B cell (primary cell): ENCODE measurements around the gene RSL24D1. TPM values are rescaled to one million over a fixed set of nuclear protein-coding genes. Genes with fewer than 3 reads are reported as not detected.
A peak's percentile ranks its signal among the peaks of the same experiment; 100 is the strongest.

ENCODE experiments used
- ATAC-seq: fragments of 200-7000 bp; cut with Tn5 transposase; one replicate; pipeline ENCODE4 v1.10.0; 2021; ENCODE audit warnings: low read depth, mild to moderate bottlenecking, moderate number of reproducible peaks, moderate library complexity
- CTCF ChIA-PET: fragments of 350-600 bp; sonication (Branson Sonifier 250); formaldehyde crosslinking; loops from one replicate; lab custom pipeline; 2021; ENCODE audit warnings: antibody characterized with exemption, inconsistent platforms; lab: Charles Lee
- POLR2A ChIA-PET: fragments of 350-600 bp; sonication (Branson Sonifier 250); formaldehyde crosslinking; loops from one replicate; lab custom pipeline; 2021; ENCODE audit warnings: antibody characterized with exemption; lab: Charles Lee
- DNase-seq: peaks from one replicate; pipeline ENCODE4 v3.0.0; 2013
- H2AFZ ChIP-seq: 2 replicates; pipeline ENCODE4 v1.6.1; 2012; ENCODE audit warnings: mild to moderate bottlenecking, low read depth, low read length; ENCODE audit not compliant: insufficient read depth, poor library complexity, severe bottlenecking
- H3K27ac ChIP-seq, 2 donors: 1 replicate in 1 of 2; 2 replicates in 1 of 2; pipeline ENCODE4 v1.5.1; 2012 to 2013; ENCODE audit warnings: low read length in 2 of 2, mild to moderate bottlenecking in 2 of 2, moderate library complexity in 1 of 2
- H3K27me3 ChIP-seq, 4 experiments: fragments of 200-600 bp in 1 of 4; sonication (generic) in 1 of 4; replicated peaks in 1 of 4; 1 replicate in 2 of 4; 2 replicates in 2 of 4; pipeline versions ENCODE4 v1.6.1 to v1.7.0; 2013 to 2016; ENCODE audit warnings: low read length in 3 of 4, mild to moderate bottlenecking in 2 of 4, mixed read lengths in 1 of 4, moderate library complexity in 1 of 4; ENCODE audit not compliant: insufficient read depth in 4 of 4, control insufficient read depth in 3 of 4; ENCODE audit errors: control extremely low read depth in 1 of 4
- H3K36me3 ChIP-seq, 2 experiments: replicated peaks in 1 of 2; 1 replicate in 1 of 2; 2 replicates in 1 of 2; pipeline versions ENCODE4 v1.6.1 to v1.7.1; 2013; ENCODE audit warnings: low read length in 1 of 2; ENCODE audit not compliant: insufficient read depth in 2 of 2, control insufficient read depth in 1 of 2; ENCODE audit errors: control extremely low read depth in 1 of 2, extremely low read depth in 1 of 2
- H3K4me1 ChIP-seq, 2 donors: fragments of 200-600 bp in 1 of 2; sonication (generic) in 1 of 2; 1 replicate in 1 of 2; 2 replicates in 1 of 2; pipeline versions ENCODE4 v1.5.1 to v1.6.1; 2013 to 2017; ENCODE audit warnings: low read length in 2 of 2; ENCODE audit not compliant: control insufficient read depth in 2 of 2, insufficient read depth in 2 of 2
- H3K4me2 ChIP-seq: replicated peaks from 2 replicates; pipeline ENCODE3; 2012; ENCODE audit warnings: mild to moderate bottlenecking, low read depth, low read length; ENCODE audit not compliant: poor library complexity, severe bottlenecking
- H3K4me3 ChIP-seq, 5 experiments: fragments of 200-600 bp in 1 of 5; sonication (generic) in 1 of 5; 1 replicate in 3 of 5; 2 replicates in 2 of 5; pipeline versions ENCODE4 v1.5.1 to v1.7.0; 2011 to 2016; ENCODE audit warnings: low read length in 4 of 5, mild to moderate bottlenecking in 4 of 5, low read depth in 2 of 5, control low read depth in 1 of 5, moderate library complexity in 1 of 5; ENCODE audit not compliant: insufficient read depth in 1 of 5; ENCODE audit errors: control extremely low read depth in 1 of 5, extremely low read depth in 1 of 5
- H3K79me2 ChIP-seq: fragments of 200-600 bp; sonication (generic); one replicate; pipeline ENCODE4 v1.6.0; 2016; ENCODE audit warnings: low read length; ENCODE audit not compliant: control insufficient read depth, insufficient read depth
- H3K9ac ChIP-seq: fragments of 200-600 bp; sonication (generic); 2 replicates; pipeline ENCODE4 v1.6.1; 2017; ENCODE audit warnings: mild to moderate bottlenecking, low read length, moderate library complexity
- H3K9me3 ChIP-seq, 3 donors: one replicate each; pipeline versions ENCODE4 v1.6.1 to v1.7.1; 2013; ENCODE audit warnings: low read length in 2 of 3; ENCODE audit not compliant: control insufficient read depth in 2 of 3, insufficient read depth in 1 of 3; ENCODE audit errors: control extremely low read depth in 1 of 3
- H4K20me1 ChIP-seq: 2 replicates; pipeline ENCODE4 v1.6.0; 2012; ENCODE audit warnings: mild to moderate bottlenecking, low read length; ENCODE audit not compliant: insufficient read depth, control insufficient read depth, poor library complexity, severe bottlenecking
- H3K27ac Mint-ChIP-seq: one replicate; pipeline ENCODE4 v1.8.0; 2021; ENCODE audit warnings: mixed read lengths
- H3K27me3 Mint-ChIP-seq: one replicate; pipeline ENCODE4 v1.8.0; 2021; ENCODE audit warnings: mixed read lengths
- H3K4me1 Mint-ChIP-seq: one replicate; pipeline ENCODE4 v1.8.0; 2021; ENCODE audit warnings: mixed read lengths
- H3K4me3 Mint-ChIP-seq: one replicate; pipeline ENCODE4 v1.8.0; 2021; ENCODE audit warnings: mixed read lengths
- H3K9me3 Mint-ChIP-seq: one replicate; pipeline ENCODE4 v1.8.0; 2022; ENCODE audit warnings: mixed read lengths; ENCODE audit not compliant: insufficient read depth
- CTCF ChIP-seq: fragments of 200-600 bp; IDR thresholded peaks from one replicate; pipeline ENCODE4 v1.8.0; 2022; ENCODE audit warnings: antibody characterized with exemption, mild to moderate bottlenecking
- EZH2 ChIP-seq: IDR thresholded peaks from 2 replicates; pipeline ENCODE4 v1.6.1; 2012; ENCODE audit warnings: borderline replicate concordance, low read depth, mild to moderate bottlenecking, moderate library complexity, low read length; ENCODE audit not compliant: insufficient read depth, poor library complexity, severe bottlenecking
- WGBS: methylation state at CpG from one replicate; pipeline ENCODE4 v1.1.5; 2013; ENCODE audit warnings: missing lambda C conversion rate; ENCODE audit not compliant: insufficient coverage; 5-methylcytosine and 5-hydroxymethylcytosine counted together
- intact Hi-C: fragments of 100-400 bp; cut with micrococcal nuclease; formaldehyde crosslinking; loops from one replicate; pipeline ENCODE4 v1.10.0; 2022
- polyA plus RNA-seq: library from polyadenylated mRNA; depleted of rRNA; stranded (reverse); fragments of >200 nt; gene quantifications from 2 replicates; pipeline ENCODE4 v1.2.3, GENCODE V29; 2012
- total RNA-seq, 2 donors: library from RNA; stranded (reverse); fragments of 120-200 nt in 1 of 2; gene quantifications; 1 replicate in 1 of 2; 2 replicates in 1 of 2; pipeline versions ENCODE4 v1.2.3 to v1.2.4, GENCODE V29; 2013 to 2022

RSL24D1 gene
- total and polyA plus RNA-seq, 2 donors (not counting 1 experiment from before 2014, with no cell fraction given) = 25.2 to 80.7 TPM

GRCh38 chr15:55198706-55199105 lies 2.0 kb upstream of the RSL24D1 start:
- no peak for DNase-seq
- Histone ChIP-seq H3K9me3 (no peaks in the 10 kb centered on the region), H3K36me3 (peaks cover 0 to 1% of the 10 kb centered on the region in 2 experiments), H3K4me1 (peaks cover 29 to 30% of the 10 kb centered on the region in 2 donors), H3K27me3 (no peaks in the 10 kb centered on the region), H3K9ac (no peak overlapping the region), H3K27ac (no peak overlapping the region), H3K4me3 (no peak overlapping the region), H4K20me1 (peaks cover 12% of the 10 kb centered on the region), H3K4me2 (no peak overlapping the region), H2AFZ (no peak overlapping the region), H3K79me2 (peaks cover 36% of the 10 kb centered on the region)
- H3K27ac Mint-ChIP-seq = peak overlapping the region; percentile 0
- CTCF ChIA-PET = interaction anchor here (1.1 to 2.6 kb wide), 4 partner anchors 9 to 209 kb away, joined by 3 to 13 read pairs (median 8); partner anchors contain the start of genes CCPG1 and PIERCE2
- ATAC-seq = no peak
- POLR2A ChIA-PET = no interaction called here
- intact Hi-C loops = loop anchor here (10.0 kb wide), 1 partner anchor 1046 kb away; the partner anchor contains the start of gene RFX7
- WGBS = no CpG with 5 or more reads among the region's 3 CpGs
- no peaks in the 10 kb centered on the region for H3K9me3 Mint-ChIP-seq
- H3K4me1 Mint-ChIP-seq = peaks cover 2% of the 10 kb centered on the region
- peak overlapping the region; percentile 15 for H3K4me3 Mint-ChIP-seq
- no peaks in the 10 kb centered on the region for H3K27me3 Mint-ChIP-seq
- TF ChIP-seq EZH2 (no peak), CTCF (no peak)

GRCh38 chr15:55197719-55198118 lies 978 bp upstream of the RSL24D1 start:
- Mint-ChIP-seq H3K4me1 (peaks cover 9% of the 10 kb centered on the region), H3K9me3 (no peaks in the 10 kb centered on the region), H3K27ac (no peak overlapping the region), H3K27me3 (no peaks in the 10 kb centered on the region), H3K4me3 (no peak overlapping the region)
- Histone ChIP-seq H3K36me3 (peaks cover 0 to 1% of the 10 kb centered on the region in 2 experiments), H3K9ac (peak overlapping the region; percentile 94), H3K27me3 (no peaks in the 10 kb centered on the region), H3K9me3 (no peaks in the 10 kb centered on the region), H2AFZ (peak overlapping the region; percentile 97), H3K4me1 (peaks cover 29 to 30% of the 10 kb centered on the region in 2 donors), H4K20me1 (peaks cover 20% of the 10 kb centered on the region), H3K79me2 (peaks cover 44% of the 10 kb centered on the region), H3K4me3 (peak overlapping the region; percentile 78 to 97 (median 90)), H3K27ac (peak overlapping the region; percentile 92), H3K4me2 (peak overlapping the region; percentile 87)
- WGBS = no CpG with 5 or more reads among the region's 4 CpGs
- ATAC-seq = no peak
- DNase-seq = no peak
- intact Hi-C loops = loop anchor here (1.0 to 10.0 kb wide), 4 partner anchors 20 to 1047 kb away; partner anchors contain the start of genes CCPG1, PIERCE2 and RFX7
- ChIA-PET POLR2A (no interaction called here), CTCF (interaction anchor here (1.1 to 2.6 kb wide), 5 partner anchors 10 to 210 kb away, joined by 3 to 13 read pairs (median 4); partner anchors contain the start of genes CCPG1, PIERCE2, PIGB and PIGBOS1)
- TF ChIP-seq EZH2 = no peak
- TF ChIP-seq CTCF = no peak
